HepG2 (cell line): ENCODE measurements around the gene MAPK14. TPM values are rescaled to one million over a fixed set of nuclear protein-coding genes. Genes with fewer than 3 reads are reported as not detected.
A peak's percentile ranks its signal among the peaks of the same experiment; 100 is the strongest.

Experiments used
- BCL6 ChIP-seq: IDR thresholded peaks from 2 replicates; pipeline ENCODE4 v1.6.1; 2016; ENCODE audit warnings: missing genetic modification reagents, missing compliant biosample characterization
- ELF3 ChIP-seq: IDR thresholded peaks from 2 replicates; pipeline ENCODE4 v1.6.1; 2016; ENCODE audit warnings: missing genetic modification reagents, missing compliant biosample characterization
- HNRNPH1 ChIP-seq: fragments of 200-400 bp; formaldehyde crosslinking; optimal IDR thresholded peaks from 2 replicates; pipeline ENCODE3; 2017; ENCODE audit warnings: mild to moderate bottlenecking, low read depth, low read length
- MAZ ChIP-seq, 2 experiments: sonication (generic) in 1 of 2; formaldehyde crosslinking in 1 of 2; IDR thresholded peaks; 2 replicates each; pipeline versions ENCODE4 v1.5.0 to v1.6.1; 2012 to 2020; ENCODE audit warnings: low read depth in 2 of 2, mild to moderate bottlenecking in 2 of 2, borderline replicate concordance in 1 of 2, improper control_type of control experiment in 1 of 2, low read length in 1 of 2, missing genetic modification reagents in 1 of 2, moderate library complexity in 1 of 2
- MTF2 ChIP-seq: sonication (generic); formaldehyde crosslinking; IDR thresholded peaks from 2 replicates; pipeline ENCODE4 v1.5.0; 2020; ENCODE audit warnings: missing genetic modification reagents, borderline replicate concordance
- PHF21A ChIP-seq: sonication (generic); formaldehyde crosslinking; IDR thresholded peaks from 2 replicates; pipeline ENCODE4 v1.5.0; 2020; ENCODE audit warnings: mild to moderate bottlenecking, missing genetic modification reagents
- PPARG ChIP-seq: conservative IDR thresholded peaks from 2 replicates; pipeline ENCODE4 v1.6.1; 2016; ENCODE audit warnings: missing biosample characterization, missing genetic modification reagents
- SSRP1 ChIP-seq: IDR thresholded peaks from 2 replicates; pipeline ENCODE4 v1.6.1; 2016; ENCODE audit warnings: control low read depth
- TGIF2 ChIP-seq: IDR thresholded peaks from 2 replicates; pipeline ENCODE4 v1.6.1; 2016; ENCODE audit warnings: control low read depth, missing compliant biosample characterization
- ZMAT5 ChIP-seq: sonication (generic); formaldehyde crosslinking; IDR thresholded peaks from 2 replicates; pipeline ENCODE4 v1.5.0; 2020; ENCODE audit warnings: mild to moderate bottlenecking, low read depth, missing genetic modification reagents, borderline replicate concordance
- ZNF17 ChIP-seq: sonication (generic); formaldehyde crosslinking; IDR thresholded peaks from 2 replicates; pipeline ENCODE4 v1.5.0; 2020; ENCODE audit warnings: mild to moderate bottlenecking, missing genetic modification reagents
- ZNF350 ChIP-seq: sonication (generic); formaldehyde crosslinking; IDR thresholded peaks from 2 replicates; pipeline ENCODE4 v1.4.0; 2020; ENCODE audit warnings: mild to moderate bottlenecking, low read depth, missing genetic modification reagents, borderline replicate concordance
- ZNF441 ChIP-seq: sonication (generic); formaldehyde crosslinking; IDR thresholded peaks from 2 replicates; pipeline ENCODE4 v1.7.0; 2021; ENCODE audit warnings: missing genetic modification reagents, borderline replicate concordance
- ZNF605 ChIP-seq: sonication (generic); formaldehyde crosslinking; IDR thresholded peaks from 2 replicates; pipeline ENCODE4 v1.8.0; 2022; ENCODE audit warnings: mild to moderate bottlenecking, missing genetic modification reagents
- ZNF781 ChIP-seq: sonication (generic); formaldehyde crosslinking; IDR thresholded peaks from 2 replicates; pipeline ENCODE4 v1.5.1; 2020; ENCODE audit warnings: borderline replicate concordance, mild to moderate bottlenecking, missing genetic modification reagents; ENCODE audit errors: not compliant biosample characterization
- ZSCAN12 ChIP-seq: sonication (generic); formaldehyde crosslinking; IDR thresholded peaks from 2 replicates; pipeline ENCODE4 v1.9.0; 2021; ENCODE audit warnings: mild to moderate bottlenecking, missing genetic modification reagents
- polyA plus RNA-seq, 8 experiments: library from polyadenylated mRNA; depleted of rRNA in 3 of 8; stranded (reverse) in 7 of 8; unstranded in 1 of 8; fragments of >200 nt; fragmentation: Illumina TruSeq in 4 of 8; extraction: Trizol in 4 of 8; gene quantifications; 2 replicates each; pipeline versions ENCODE4 v1.2.1 to v1.2.3, GENCODE V29; 2011 to 2016; ENCODE audit warnings: low read depth in 4 of 8, missing spikeins in 1 of 8, mixed read lengths in 1 of 8; ENCODE audit not compliant: insufficient read depth in 1 of 8
- total RNA-seq, 5 experiments: library from RNA; depleted of rRNA; stranded (reverse); fragments of >200 nt; fragmentation: Illumina TruSeq; extraction: Trizol; gene quantifications; 2 replicates each; pipeline ENCODE4 v1.2.3, GENCODE V29; 2016; ENCODE audit warnings: low read depth in 1 of 5
- TF ChIP-seq, protein P1 (sequence below): sonication (generic); formaldehyde crosslinking; IDR thresholded peaks from 2 replicates; pipeline ENCODE4 v1.5.0; 2020; ENCODE audit warnings: mild to moderate bottlenecking, missing genetic modification reagents, borderline replicate concordance
- TF ChIP-seq, protein P2 (sequence below): sonication (generic); formaldehyde crosslinking; IDR thresholded peaks from 2 replicates; pipeline ENCODE4 v1.8.0; 2022; ENCODE audit warnings: mild to moderate bottlenecking, missing genetic modification reagents
- TF ChIP-seq, protein P3 (sequence below): sonication (generic); formaldehyde crosslinking; IDR thresholded peaks from 2 replicates; pipeline ENCODE4 v1.4.0; 2020; ENCODE audit warnings: missing genetic modification reagents
- TF ChIP-seq, protein P4 (sequence below), 2 experiments: sonication (generic) in 1 of 2; formaldehyde crosslinking in 1 of 2; IDR thresholded peaks; 2 replicates each; pipeline versions ENCODE4 v1.4.0 to v1.6.1; 2018 to 2020; ENCODE audit warnings: missing genetic modification reagents in 2 of 2, borderline replicate concordance in 1 of 2, low read depth in 1 of 2, mild to moderate bottlenecking in 1 of 2, missing biosample characterization in 1 of 2

Gene MAPK14
- total and polyA plus RNA-seq, 2 of the 13 experiments (the other 11 are each of a cell fraction or from before 2014, with no cell fraction given), result 66.3 to 67.3 TPM

- TF ChIP-seq, protein P1, sequence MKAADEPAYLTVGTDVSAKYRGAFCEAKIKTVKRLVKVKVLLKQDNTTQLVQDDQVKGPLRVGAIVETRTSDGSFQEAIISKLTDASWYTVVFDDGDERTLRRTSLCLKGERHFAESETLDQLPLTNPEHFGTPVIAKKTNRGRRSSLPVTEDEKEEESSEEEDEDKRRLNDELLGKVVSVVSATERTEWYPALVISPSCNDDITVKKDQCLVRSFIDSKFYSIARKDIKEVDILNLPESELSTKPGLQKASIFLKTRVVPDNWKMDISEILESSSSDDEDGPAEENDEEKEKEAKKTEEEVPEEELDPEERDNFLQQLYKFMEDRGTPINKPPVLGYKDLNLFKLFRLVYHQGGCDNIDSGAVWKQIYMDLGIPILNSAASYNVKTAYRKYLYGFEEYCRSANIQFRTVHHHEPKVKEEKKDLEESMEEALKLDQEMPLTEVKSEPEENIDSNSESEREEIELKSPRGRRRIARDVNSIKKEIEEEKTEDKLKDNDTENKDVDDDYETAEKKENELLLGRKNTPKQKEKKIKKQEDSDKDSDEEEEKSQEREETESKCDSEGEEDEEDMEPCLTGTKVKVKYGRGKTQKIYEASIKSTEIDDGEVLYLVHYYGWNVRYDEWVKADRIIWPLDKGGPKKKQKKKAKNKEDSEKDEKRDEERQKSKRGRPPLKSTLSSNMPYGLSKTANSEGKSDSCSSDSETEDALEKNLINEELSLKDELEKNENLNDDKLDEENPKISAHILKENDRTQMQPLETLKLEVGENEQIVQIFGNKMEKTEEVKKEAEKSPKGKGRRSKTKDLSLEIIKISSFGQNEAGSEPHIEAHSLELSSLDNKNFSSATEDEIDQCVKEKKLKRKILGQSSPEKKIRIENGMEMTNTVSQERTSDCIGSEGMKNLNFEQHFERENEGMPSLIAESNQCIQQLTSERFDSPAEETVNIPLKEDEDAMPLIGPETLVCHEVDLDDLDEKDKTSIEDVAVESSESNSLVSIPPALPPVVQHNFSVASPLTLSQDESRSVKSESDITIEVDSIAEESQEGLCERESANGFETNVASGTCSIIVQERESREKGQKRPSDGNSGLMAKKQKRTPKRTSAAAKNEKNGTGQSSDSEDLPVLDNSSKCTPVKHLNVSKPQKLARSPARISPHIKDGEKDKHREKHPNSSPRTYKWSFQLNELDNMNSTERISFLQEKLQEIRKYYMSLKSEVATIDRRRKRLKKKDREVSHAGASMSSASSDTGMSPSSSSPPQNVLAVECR (CRISPR knock-in tag), result no peak
- TF ChIP-seq BCL6 (CRISPR knock-in tag) (no peak), MTF2 (CRISPR knock-in tag) (no peak), SSRP1 (CRISPR knock-in tag) (0 out of 2 replicates have a peak, but pooled peaks have one; percentile 34), ZNF17 (CRISPR knock-in tag) (no peak), MAZ (IDR thresholded peaks at IDR 0.05; ENCODE audit: borderline replicate concordance, low read depth, low read length) (no peak), MAZ (CRISPR knock-in tag; IDR thresholded peaks at IDR 0.05; ENCODE audit: low read depth) (no peak), ZNF605 (CRISPR knock-in tag) (no peak), ZNF781 (CRISPR knock-in tag) (no peak), TGIF2 (CRISPR knock-in tag) (peak; percentile 58; the same call in 1 of the 2 replicates), HNRNPH1 (no peak), ELF3 (CRISPR knock-in tag) (peak; percentile 39; the same call in 1 of the 2 replicates), PPARG (no peak), ZSCAN12 (CRISPR knock-in tag) (no peak), PHF21A (CRISPR knock-in tag) (no peak), ZNF350 (no peak), ZMAT5 (CRISPR knock-in tag) (no peak), ZNF441 (CRISPR knock-in tag) (no peak)
- TF ChIP-seq, protein P2, sequence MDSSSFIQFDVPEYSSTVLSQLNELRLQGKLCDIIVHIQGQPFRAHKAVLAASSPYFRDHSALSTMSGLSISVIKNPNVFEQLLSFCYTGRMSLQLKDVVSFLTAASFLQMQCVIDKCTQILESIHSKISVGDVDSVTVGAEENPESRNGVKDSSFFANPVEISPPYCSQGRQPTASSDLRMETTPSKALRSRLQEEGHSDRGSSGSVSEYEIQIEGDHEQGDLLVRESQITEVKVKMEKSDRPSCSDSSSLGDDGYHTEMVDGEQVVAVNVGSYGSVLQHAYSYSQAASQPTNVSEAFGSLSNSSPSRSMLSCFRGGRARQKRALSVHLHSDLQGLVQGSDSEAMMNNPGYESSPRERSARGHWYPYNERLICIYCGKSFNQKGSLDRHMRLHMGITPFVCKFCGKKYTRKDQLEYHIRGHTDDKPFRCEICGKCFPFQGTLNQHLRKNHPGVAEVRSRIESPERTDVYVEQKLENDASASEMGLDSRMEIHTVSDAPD (CRISPR knock-in tag), result no peak
- TF ChIP-seq, protein P3, sequence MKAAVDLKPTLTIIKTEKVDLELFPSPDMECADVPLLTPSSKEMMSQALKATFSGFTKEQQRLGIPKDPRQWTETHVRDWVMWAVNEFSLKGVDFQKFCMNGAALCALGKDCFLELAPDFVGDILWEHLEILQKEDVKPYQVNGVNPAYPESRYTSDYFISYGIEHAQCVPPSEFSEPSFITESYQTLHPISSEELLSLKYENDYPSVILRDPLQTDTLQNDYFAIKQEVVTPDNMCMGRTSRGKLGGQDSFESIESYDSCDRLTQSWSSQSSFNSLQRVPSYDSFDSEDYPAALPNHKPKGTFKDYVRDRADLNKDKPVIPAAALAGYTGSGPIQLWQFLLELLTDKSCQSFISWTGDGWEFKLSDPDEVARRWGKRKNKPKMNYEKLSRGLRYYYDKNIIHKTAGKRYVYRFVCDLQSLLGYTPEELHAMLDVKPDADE (CRISPR knock-in tag), result no peak
- TF ChIP-seq, protein P4, sequence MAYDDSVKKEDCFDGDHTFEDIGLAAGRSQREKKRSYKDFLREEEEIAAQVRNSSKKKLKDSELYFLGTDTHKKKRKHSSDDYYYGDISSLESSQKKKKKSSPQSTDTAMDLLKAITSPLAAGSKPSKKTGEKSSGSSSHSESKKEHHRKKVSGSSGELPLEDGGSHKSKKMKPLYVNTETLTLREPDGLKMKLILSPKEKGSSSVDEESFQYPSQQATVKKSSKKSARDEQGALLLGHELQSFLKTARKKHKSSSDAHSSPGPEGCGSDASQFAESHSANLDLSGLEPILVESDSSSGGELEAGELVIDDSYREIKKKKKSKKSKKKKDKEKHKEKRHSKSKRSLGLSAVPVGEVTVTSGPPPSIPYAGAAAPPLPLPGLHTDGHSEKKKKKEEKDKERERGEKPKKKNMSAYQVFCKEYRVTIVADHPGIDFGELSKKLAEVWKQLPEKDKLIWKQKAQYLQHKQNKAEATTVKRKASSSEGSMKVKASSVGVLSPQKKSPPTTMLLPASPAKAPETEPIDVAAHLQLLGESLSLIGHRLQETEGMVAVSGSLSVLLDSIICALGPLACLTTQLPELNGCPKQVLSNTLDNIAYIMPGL (CRISPR knock-in tag; IDR thresholded peaks at IDR 0.05; ENCODE audit: borderline replicate concordance in 1 of 2, low read depth in 1 of 2), result peak in 1 of 2 experiments; percentile 32; a peak in 1 of 4 replicates
These were observed 48.0 kb downstream of the MAPK14 start (continued) for GRCh38 chr6:36075656-36076055.
